PC-3 (cell line): ENCODE measurements around the gene PRRC2B. TPM values are rescaled to one million over a fixed set of nuclear protein-coding genes. Genes with fewer than 3 reads are reported as not detected.

ENCODE experiments used
- ATAC-seq: fragments of 200-7000 bp; cut with Tn5 transposase; 2 replicates; pipeline ENCODE4 v1.9.1; 2020; ENCODE audit warnings: mild to moderate bottlenecking, moderate library complexity
- BruUV-seq: library from RNA; stranded (reverse); fragments of 400-500 nt; replicated peaks from 2 replicates; lab custom pipeline; 2021; lab: Mats Ljungman, UMichigan
- CTCF ChIA-PET: fragments of 300-600 bp; sonication (Branson Sonifier 250); formaldehyde crosslinking; loops from one replicate; lab custom pipeline; 2022; ENCODE audit warnings: antibody characterized with exemption; lab: Charles Lee
- POLR2A ChIA-PET: fragments of 300-600 bp; sonication (Branson Sonifier 250); formaldehyde crosslinking; loops from one replicate; lab custom pipeline; 2022; ENCODE audit warnings: antibody characterized with exemption; ENCODE audit not compliant: unreplicated experiment; lab: Charles Lee
- DNase-seq: peaks from one replicate; pipeline ENCODE4 v3.0.0-alpha.2; 2015
- H2AFZ ChIP-seq: fragments of 300-600 bp; sonication (generic); 2 replicates; pipeline ENCODE4 v1.6.0; 2016; ENCODE audit warnings: antibody characterized with exemption, low read length
- H3F3A ChIP-seq: fragments of 300-600 bp; sonication (generic); one replicate; pipeline ENCODE4 v1.6.0; 2017; ENCODE audit warnings: antibody characterized with exemption, low read length, control low read depth, mild to moderate bottlenecking; ENCODE audit not compliant: unreplicated experiment
- H3K27ac ChIP-seq: fragments of 300-600 bp; sonication (generic); 2 replicates; pipeline ENCODE4 v1.5.1; 2016; ENCODE audit warnings: mild to moderate bottlenecking, low read length
- H3K27me3 ChIP-seq: fragments of 300-600 bp; sonication (generic); 2 replicates; pipeline ENCODE4 v1.6.1; 2016; ENCODE audit warnings: low read length, mixed read lengths
- H3K36me3 ChIP-seq: fragments of 300-600 bp; sonication (generic); 2 replicates; pipeline ENCODE4 v1.6.1; 2016; ENCODE audit warnings: low read depth, mixed run types, low read length, mixed read lengths
- H3K4me1 ChIP-seq: fragments of 300-600 bp; sonication (generic); 2 replicates; pipeline ENCODE4 v1.5.1; 2016; ENCODE audit warnings: low read length; ENCODE audit not compliant: insufficient read depth
- H3K4me2 ChIP-seq: fragments of 300-600 bp; sonication (generic); 2 replicates; pipeline ENCODE4 v1.6.0; 2016; ENCODE audit warnings: low read length
- H3K4me3 ChIP-seq: fragments of 300-600 bp; sonication (generic); 2 replicates; pipeline ENCODE4 v1.5.1; 2016; ENCODE audit warnings: mild to moderate bottlenecking, low read length, mixed read lengths
- H3K79me2 ChIP-seq: fragments of 300-600 bp; sonication (generic); 2 replicates; pipeline ENCODE4 v1.6.1; 2017; ENCODE audit warnings: low read length, mixed read lengths
- H3K9ac ChIP-seq: fragments of 300-600 bp; sonication (generic); 2 replicates; pipeline ENCODE4 v1.6.0; 2016; ENCODE audit warnings: mild to moderate bottlenecking, low read length
- H3K9me2 ChIP-seq: fragments of 300-600 bp; sonication (generic); replicated peaks from 2 replicates; pipeline ENCODE4 v1.6.1; 2016; ENCODE audit warnings: mixed run types, low read length, mixed read lengths
- H3K9me3 ChIP-seq: fragments of 300-600 bp; sonication (generic); 2 replicates; pipeline ENCODE4 v1.6.1; 2016; ENCODE audit warnings: low read length, mixed read lengths
- H4K20me1 ChIP-seq: fragments of 300-600 bp; sonication (generic); 2 replicates; pipeline ENCODE4 v1.6.1; 2016; ENCODE audit warnings: low read length, mixed read lengths
- EZH2 ChIP-seq: fragments of 300-600 bp; sonication (generic); IDR thresholded peaks from one replicate; pipeline ENCODE4 v1.6.1; 2017; ENCODE audit warnings: antibody characterized with exemption, mild to moderate bottlenecking, low read length; ENCODE audit not compliant: unreplicated experiment
- EZH2phosphoT487 ChIP-seq: fragments of 300-600 bp; sonication (generic); IDR thresholded peaks from 2 replicates; pipeline ENCODE4 v1.6.1; 2018; ENCODE audit warnings: mild to moderate bottlenecking, antibody characterized with exemption, low read length, borderline replicate concordance
- intact Hi-C: fragments of 100-400 bp; cut with micrococcal nuclease; formaldehyde crosslinking; loops from 2 replicates; pipeline ENCODE4 v1.9.0; 2023
- total RNA-seq: library from RNA; depleted of rRNA; stranded (reverse); fragments of >200 nt; gene quantifications from 2 replicates; pipeline ENCODE4 v1.2.3, GENCODE V29; 2014
- TF ChIP-seq, protein P1 (sequence below): fragments of 300-600 bp; sonication (generic); conservative IDR thresholded peaks from 2 replicates; pipeline ENCODE4 v1.5.1; 2017; ENCODE audit warnings: antibody characterized with exemption, low read depth, mild to moderate bottlenecking, low read length

PRRC2B gene
- total RNA-seq, 1 experiment from 2014 or later = 46.9 TPM

DNA sequence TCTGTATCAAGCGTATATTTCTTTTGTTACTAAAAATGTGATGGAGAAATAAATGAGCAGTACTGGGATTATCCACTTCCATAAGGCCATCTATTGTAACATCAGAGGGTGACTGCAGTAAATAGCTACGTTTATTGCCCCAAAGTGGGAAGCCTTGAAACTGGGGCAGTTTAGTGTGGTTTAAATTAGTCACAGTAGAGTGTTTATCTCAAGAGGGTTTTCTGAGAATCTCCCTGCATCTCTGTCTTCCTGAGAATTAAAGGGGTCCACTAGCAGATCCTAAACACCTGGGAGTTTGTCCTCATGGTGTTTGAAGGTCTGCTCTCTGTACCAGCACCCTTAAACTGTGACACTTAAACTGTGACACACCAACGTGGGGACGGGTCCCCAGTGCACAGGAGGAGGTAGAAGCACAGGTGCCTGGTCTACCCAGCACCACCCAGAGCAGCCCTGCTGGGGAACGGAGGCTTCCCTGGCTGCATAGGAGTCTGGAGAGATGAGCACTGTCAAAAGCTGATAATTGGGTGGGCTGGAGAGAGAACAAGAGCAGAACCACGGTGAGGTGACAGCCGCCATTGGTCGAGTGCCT lies 25.2 kb downstream of the PRRC2B start:
- Histone ChIP-seq H4K20me1 (peaks cover 74% of the 10 kb centered on the region), H3F3A (no peaks in the 10 kb centered on the region), H3K4me2 (no peak overlapping the region), H3K9ac (no peak overlapping the region), H3K36me3 (no peaks in the 10 kb centered on the region), H3K79me2 (peaks cover 100% of the 10 kb centered on the region), H3K27me3 (no peaks in the 10 kb centered on the region), H3K9me2 (no peaks in the 10 kb centered on the region), H2AFZ (no peak overlapping the region), H3K27ac (no peak overlapping the region), H3K4me3 (no peak overlapping the region), H3K9me3 (no peaks in the 10 kb centered on the region), H3K4me1 (peaks cover 20% of the 10 kb centered on the region)
- no peak for DNase-seq
- TF ChIP-seq EZH2phosphoT487 (no peak), EZH2 (no peak)
- TF ChIP-seq, protein P1, sequence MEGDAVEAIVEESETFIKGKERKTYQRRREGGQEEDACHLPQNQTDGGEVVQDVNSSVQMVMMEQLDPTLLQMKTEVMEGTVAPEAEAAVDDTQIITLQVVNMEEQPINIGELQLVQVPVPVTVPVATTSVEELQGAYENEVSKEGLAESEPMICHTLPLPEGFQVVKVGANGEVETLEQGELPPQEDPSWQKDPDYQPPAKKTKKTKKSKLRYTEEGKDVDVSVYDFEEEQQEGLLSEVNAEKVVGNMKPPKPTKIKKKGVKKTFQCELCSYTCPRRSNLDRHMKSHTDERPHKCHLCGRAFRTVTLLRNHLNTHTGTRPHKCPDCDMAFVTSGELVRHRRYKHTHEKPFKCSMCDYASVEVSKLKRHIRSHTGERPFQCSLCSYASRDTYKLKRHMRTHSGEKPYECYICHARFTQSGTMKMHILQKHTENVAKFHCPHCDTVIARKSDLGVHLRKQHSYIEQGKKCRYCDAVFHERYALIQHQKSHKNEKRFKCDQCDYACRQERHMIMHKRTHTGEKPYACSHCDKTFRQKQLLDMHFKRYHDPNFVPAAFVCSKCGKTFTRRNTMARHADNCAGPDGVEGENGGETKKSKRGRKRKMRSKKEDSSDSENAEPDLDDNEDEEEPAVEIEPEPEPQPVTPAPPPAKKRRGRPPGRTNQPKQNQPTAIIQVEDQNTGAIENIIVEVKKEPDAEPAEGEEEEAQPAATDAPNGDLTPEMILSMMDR = no peak
- BruUV-seq = no TSS peak
- intact Hi-C loops = no loop called here
- ChIA-PET CTCF (no interaction called here), POLR2A (no interaction called here)
- ATAC-seq = no peak

DNA sequence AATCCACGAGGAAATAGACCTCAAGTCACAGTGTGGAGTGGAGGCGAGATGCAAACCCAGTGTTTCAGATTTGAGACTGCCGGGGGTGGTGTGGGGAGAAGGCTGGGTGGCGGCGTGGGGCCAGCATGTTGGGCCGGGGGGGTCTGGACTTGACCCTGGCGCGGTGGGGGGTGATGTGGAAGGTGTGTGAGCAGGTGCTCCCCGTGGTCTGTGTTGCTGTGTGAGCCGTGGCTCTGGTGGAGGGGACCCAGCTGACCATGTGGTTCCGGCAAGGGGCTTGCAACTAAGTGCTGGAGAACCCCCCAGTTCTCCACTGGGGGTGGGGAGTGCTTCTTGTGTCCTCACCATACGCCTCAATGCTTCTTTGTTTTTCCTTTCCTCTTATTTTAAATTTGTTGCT lies 25.8 kb downstream of the PRRC2B start:
- H3K27ac ChIP-seq = no peak overlapping the region
- peaks cover 100% of the 10 kb centered on the region for H3K79me2 ChIP-seq
- intact Hi-C loops = no loop called here
- H3K4me2 ChIP-seq = no peak overlapping the region
- H3F3A ChIP-seq = no peaks in the 10 kb centered on the region
- no peaks in the 10 kb centered on the region for H3K36me3 ChIP-seq
- no peak for ATAC-seq
- no peaks in the 10 kb centered on the region for H3K27me3 ChIP-seq
- H4K20me1 ChIP-seq = peaks cover 79% of the 10 kb centered on the region
- no peak overlapping the region for H3K4me3 ChIP-seq
- H3K4me1 ChIP-seq = peaks cover 20% of the 10 kb centered on the region
- ChIA-PET CTCF (no interaction called here), POLR2A (no interaction called here)
- BruUV-seq = no TSS peak
- no peak for DNase-seq
- no peaks in the 10 kb centered on the region for H3K9me3 ChIP-seq
- no peak overlapping the region for H2AFZ ChIP-seq
- no peaks in the 10 kb centered on the region for H3K9me2 ChIP-seq
- TF ChIP-seq EZH2phosphoT487 (no peak), EZH2 (no peak)
- TF ChIP-seq, protein P1 = no peak
- no peak overlapping the region for H3K9ac ChIP-seq

DNA sequence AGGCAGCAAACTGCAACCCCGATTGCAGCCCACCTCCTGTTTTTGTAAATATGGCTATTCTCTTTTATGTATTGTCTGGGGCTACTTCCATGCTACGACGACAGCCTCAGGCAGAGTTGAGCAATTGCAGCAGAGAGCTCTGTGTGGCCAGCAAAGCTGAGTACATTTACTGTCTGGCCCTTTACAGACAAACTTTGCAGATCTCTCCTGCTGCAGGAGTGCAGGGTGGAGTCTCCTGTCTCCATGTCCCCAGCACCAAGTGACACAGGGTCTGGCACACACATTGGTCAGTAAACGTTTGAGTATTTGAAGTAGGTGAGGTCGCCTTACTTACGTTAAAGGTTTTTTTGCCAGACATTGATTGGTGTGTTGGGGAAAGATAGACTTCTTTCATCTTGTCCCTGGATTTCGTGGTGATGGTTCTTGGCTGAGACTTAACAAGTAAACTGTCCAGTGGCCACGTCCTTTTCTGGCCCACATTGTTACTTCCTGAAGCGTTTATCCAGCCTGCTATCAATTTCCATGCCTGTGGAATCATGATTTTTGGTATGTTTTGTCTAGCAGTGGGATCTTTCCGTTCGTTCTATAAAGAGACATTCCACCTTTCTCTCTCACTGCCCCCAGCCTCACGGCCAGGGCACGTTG lies 27.2 kb downstream of the PRRC2B start:
- Histone ChIP-seq H3K27me3 (no peaks in the 10 kb centered on the region), H3K79me2 (peaks cover 100% of the 10 kb centered on the region), H3K27ac (no peak overlapping the region), H3F3A (no peaks in the 10 kb centered on the region), H3K9me2 (no peaks in the 10 kb centered on the region), H3K4me3 (no peak overlapping the region), H3K9me3 (no peaks in the 10 kb centered on the region), H3K4me2 (no peak overlapping the region), H3K9ac (no peak overlapping the region), H2AFZ (no peak overlapping the region), H3K36me3 (no peaks in the 10 kb centered on the region), H3K4me1 (peaks cover 20% of the 10 kb centered on the region), H4K20me1 (peaks cover 76% of the 10 kb centered on the region)
- no peak for ATAC-seq
- DNase-seq = no peak
- CTCF ChIA-PET = no interaction called here
- POLR2A ChIA-PET = no interaction called here
- no TSS peak for BruUV-seq
- no peak for TF ChIP-seq EZH2phosphoT487
- intact Hi-C loops = no loop called here
